NCI-H1048 (cell line): Measurements from ENCODE around the gene POLD2.

ENCODE experiments used
- DNase-seq: peaks from one replicate; lab custom pipeline; 2025; lab: John Stamatoyannopoulos, UW

POLD2 gene

DNA sequence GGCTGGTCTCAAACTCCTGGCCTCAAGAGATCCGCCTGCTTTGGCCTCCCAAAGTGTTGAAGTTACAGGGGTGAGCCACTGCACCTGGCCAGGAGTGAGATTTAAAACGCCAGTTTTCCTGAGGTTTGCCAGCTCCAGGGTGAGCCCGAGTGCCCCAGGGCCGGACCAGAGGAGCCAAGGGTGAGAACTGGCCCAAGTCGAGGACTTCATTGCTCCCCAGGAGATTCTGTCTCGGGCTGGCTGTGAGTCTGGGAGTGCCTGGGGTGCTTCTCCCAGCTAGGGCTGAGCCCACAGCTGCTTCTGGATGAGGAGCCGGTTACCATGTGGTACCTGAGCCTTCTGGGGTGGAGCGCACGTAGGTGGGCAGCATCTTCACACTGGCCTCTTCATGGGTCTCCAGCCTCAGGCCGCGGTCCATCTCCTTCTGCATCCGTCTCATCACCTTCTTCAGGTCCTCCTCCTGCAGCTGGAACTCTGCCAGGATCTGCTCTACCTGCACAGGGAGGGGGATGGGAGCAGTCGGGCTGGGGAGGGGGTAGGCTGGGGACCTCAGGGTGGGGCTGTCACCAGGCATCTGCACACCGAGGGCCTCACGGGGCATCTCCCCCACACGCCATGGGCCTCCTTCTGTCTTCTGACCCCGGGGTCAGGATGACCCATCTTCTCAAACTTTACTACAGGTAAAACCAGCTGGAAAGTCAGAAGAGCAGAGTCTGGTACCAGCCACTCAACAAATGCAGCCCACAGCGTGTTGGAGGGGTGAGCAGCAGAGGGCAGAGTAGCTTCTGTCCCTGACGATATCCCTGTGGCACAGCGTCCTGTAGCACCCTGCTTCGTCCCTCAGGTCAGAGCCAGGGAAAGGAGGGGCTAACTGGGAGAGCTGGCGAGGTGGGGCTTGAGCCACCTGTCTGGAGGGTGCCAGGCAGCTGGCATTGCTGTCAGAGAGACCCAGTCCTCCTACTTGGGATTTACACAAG, 29.9 kb upstream of the POLD2 start:
- no peak for DNase-seq

DNA sequence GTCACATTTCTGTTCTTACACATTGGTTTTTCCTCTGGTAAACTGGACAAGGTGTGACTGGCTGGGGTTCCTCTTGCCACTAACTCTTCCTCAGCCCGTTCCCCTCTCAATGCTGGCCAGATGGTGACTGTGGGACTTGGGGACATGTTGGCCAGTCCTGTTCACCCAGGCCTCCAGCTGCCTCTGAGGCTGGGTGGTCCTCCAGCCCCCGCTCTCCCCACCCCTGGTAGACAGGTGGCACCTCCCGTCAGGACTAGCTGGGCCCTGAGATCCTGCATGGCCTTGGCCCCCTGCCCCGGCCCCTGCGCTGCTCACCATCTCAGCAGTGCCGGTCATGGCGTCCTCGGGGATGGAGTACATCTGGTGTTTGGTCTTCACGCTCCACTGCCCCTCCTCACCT, 28.6 kb upstream of the POLD2 start:
- DNase-seq: no peak

DNA sequence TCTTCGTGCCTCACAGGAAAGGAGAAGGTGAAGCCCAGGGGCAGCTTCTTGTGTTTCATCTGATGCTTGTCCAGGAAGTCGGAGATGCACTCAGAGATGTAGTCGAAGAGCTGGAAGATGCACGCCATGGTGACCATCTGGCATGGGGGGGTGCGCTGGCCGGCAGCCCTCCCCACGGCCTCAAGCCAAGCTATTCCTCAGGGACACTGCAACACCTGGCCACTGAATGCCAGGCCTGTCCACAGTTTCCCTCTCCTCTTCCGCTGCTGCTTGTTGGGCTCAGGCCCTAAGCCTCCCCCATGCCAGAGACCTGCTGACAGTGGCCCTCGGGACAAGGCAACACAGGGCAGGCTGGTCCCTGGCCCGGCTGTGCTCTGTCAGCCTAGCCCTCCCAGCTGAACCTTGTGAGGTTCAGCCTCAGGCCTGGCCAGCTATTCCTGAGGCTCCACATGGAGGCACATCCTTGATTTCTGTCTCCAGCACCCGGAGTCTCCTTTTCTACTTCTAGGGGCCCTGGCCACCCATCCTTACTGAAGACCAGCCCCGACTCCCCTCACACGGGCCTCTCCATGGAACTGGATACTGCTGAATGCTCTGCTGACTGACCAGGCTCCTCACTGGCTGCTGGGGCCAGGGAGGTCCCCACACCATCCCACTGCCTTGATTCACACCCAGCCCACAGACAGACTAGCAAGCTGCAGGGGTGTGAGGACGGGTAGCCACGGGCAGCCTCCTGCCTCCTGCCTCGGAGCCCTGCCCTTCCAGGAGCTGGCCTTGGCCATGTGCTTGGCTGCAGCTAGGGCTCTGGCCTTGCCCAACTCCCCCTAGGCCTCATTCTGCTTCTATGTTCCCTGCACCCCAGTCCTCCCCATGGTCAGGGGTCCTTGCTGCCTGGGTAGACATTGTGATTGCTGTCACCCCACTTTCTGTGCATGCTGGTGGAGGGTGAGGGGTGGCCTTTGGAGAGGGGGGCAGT, 27.9 kb upstream of the POLD2 start:
- DNase-seq: no peak

GRCh38 chr7:44150466-44150832, 27.1 kb upstream of the POLD2 start:
- no peak for DNase-seq

DNA sequence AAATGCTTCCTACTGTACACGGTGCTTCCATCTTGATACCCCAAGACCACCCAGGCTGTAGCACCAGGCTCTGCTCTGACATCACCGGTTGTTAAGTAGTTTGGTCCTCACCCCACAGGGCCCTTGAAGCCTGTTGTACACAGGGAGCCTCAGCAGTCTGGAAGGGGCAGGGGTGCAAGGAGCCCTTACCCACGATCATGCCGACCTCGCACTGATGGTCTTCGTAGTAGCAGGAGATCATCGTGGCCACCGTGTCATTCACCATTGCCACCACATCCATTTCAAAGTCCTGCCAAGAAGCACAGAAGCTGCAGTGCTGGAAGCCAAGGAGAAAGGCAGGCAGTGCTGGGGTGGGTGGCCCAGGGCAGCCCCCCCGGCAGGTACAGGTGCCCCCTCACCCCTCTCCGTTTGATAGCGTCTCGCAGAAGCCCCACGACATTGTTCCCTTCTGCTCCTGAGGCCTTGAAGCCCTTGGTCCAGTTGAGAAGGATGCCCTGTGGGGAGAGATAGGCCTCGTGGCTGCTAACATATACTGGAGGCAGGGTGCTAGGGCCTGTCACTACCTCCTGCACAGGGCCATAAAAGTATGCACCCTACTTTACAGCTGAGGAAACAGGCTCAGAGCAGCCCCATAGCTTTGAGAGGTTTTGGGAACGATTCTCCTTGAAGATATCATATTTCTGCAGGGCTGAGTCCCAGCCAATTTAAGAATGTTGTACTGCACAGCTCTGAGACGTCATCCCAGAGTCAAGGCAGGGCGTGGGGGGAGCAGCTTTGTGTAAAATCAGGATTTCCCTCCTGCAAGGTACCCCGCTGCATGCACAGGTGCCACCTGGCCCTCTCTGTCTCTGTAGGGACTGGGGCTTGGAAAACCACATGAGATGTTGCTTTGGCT, 26.5 kb upstream of the POLD2 start:
- DNase-seq: no peak

DNA sequence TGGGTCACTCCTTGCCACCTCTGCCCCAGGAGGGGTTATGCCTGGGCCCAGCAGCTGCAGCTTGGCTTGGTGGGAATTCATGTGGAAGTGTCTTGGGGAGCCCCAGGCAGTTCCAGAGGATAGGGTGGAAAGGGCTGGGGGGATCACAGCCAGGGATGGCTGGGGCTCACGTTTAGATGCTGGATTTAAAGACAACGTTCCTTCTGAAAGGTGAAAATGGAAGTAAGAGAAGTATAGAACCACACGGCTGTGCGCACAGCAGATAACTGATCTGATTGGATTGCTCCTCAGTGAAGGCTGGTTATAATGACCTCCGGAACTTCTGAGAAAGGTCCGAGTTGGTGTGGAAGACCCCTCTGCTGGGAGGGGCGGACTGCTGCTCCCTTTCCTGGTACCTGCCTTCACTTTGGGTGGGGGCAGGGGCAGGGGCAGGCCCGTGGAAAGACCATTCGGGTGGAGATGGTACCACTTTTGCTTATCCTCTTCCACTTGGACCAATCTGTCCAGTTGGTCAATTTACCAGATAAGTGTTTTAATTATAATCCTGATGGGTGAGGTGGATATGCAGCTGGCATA, 25.7 kb upstream of the POLD2 start:
- no peak for DNase-seq

DNA sequence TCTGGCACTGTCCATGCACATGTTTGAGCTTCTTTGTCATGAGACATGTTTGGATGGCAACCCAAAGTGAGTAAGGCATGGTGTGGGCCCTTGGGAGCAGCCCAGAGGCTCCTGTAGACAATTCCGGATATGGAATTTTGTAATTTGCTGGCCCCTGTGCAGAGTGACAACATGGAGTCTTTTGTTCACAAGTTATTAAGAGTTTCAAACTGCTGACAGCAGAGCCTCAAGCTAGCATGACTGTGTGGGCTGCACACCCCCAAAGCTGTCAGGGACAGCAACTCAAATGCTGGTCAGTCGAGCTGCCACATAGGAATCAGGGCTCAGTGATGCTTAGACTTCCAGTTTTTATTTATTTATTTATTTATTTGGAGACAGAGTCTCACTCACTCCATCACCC, 24.8 kb upstream of the POLD2 start:
- DNase-seq: no peak

- no peak for DNase-seq
Observed at GRCh38 chr7:44147026-44147991, 24.0 kb upstream of the POLD2 start.

- peak; percentile 10 for DNase-seq
Observed at GRCh38 chr7:44145969-44146911, 22.9 kb upstream of the POLD2 start.

DNA sequence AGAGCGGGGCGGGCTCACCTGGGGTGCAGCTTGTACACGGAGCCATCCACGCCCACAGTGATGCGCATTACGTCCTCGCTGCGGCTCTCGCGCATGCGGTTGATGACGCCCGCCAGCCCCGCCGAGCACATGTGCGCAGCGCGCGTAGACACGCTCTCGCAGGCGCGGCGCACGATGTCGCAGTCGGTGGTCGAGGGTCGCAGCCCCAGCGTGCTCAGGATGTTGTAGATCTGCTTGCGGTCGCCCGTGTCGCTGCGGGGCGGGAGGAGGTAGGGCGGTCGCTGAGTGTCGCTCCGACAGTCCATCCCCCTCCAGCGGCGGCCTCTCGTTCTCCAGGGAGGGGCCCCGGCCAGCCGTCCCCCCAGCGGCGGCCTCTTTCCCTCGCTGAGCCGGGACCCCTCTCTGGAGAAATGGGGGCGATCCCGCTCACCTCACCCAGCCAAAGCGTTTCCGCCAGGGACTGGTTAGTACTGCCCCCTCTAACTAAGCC, 22.2 kb upstream of the POLD2 start:
- DNase-seq: no peak

DNA sequence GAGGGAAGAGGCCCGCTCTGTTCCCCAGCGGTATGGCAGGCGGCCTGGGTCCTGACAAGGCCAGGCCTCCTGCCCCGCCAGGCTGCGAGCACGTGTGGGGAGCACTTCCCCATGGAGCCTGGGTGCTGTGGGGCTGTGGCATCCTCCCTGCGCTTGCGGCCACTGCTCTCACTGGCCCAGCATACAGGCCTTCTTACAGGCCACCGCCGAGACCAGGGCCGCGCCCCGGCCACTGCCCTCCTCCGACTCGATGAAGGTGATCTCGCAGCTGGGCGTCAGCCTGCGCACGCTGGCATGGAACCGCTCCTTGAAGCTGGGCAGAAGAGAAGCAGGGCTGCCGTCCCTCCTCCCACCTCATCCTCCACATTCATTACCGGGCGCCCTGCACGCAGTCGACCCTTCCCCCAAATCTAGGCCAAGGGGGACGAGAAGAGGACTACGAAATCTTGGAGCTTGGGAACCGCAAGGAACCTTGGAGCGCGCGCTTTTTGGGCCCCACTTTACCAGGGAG, 21.7 kb upstream of the POLD2 start:
- DNase-seq: no peak

DNA sequence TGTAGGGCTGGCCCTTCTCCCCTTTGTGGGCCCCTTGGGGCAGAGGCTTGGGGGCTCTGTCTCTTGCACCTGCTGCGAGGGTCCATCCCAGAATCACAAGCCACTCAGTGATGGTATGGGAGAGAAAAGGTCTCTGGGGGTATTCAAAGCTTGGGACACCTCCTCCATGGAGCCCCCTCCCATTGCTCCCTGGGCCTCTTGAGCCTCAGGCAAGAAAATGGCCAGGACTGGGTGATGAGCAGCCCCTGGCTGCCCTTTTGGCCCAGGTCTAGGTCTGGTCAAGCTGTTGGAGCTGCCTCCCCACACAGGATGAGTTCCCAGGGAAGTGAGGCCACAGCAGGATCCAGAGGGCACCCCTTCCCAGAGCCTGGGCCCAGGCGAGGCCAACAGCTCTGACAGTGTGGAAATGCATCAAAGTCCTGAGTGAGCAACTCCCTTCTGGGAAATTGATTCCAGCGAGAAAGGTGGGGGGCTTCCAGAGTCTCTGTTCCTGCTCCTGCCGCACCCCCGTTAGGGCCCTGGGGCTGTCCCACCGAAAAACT, 21.1 kb upstream of the POLD2 start:
- no peak for DNase-seq

- no peak for DNase-seq
Observed at GRCh38 chr7:44143646-44144250, 20.4 kb upstream of the POLD2 start.

- no peak for DNase-seq
Observed at GRCh38 chr7:44142028-44142427, 18.7 kb upstream of the POLD2 start.

DNA sequence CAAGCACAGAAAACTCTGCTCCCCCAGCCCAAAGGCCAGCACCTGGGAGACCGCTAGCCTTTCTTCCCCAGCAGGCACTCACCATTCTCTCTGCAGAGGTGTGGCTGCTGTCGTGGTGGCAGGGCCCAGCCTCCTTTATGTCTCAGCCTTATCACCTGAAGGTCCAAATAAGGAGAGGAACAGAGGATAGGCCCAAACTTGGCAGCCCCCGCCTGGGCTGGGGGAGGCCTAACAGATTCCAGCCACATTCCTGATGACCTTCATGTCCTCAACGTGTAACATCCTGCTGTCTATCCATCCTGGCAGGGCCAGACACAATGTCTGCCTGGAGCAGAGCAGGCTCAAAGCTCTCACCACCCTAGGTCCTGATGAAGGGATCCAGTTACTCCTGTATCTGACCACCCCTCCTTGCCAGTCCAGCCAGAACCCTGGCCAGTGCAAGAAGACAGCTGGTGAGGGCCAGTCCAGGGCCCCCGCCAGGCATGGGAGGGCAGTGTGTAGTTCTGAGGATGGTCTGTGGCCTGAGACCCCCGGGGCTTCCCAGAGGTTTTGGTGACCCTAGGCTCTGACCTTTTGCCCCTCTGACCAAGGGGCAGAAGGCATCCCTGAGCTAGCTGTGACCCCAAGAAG, 18.0 kb upstream of the POLD2 start, which contains the start of gene MYL7:
MYL7 (minus strand) TSS at position 112 of the 630 bp plus-strand sequence; CDS start at position 85, 27 bp downstream.
- DNase-seq: no peak

DNA sequence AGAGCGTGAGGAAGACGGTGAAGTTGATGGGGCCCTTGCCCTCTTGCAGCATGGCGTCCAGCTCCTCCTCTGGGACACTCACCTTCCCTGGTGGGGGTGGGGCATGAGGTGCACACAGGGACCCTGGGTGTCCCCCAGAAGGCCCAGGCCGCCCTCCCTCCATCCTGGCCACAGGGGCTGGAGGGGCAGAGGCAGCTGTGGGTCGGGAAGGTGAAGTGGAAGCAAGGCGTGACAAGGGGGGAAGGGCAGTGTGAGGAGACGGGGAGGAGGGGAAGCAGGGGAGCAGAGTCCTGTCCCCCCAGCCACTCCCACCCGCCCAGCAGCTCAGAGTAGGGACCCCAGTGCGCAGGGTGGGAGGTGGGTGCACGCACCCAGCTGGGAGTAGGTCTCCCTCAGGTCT, 17.0 kb upstream of the POLD2 start:
- DNase-seq: no peak

- DNase-seq: no peak
Observed at GRCh38 chr7:44139311-44140010, 16.1 kb upstream of the POLD2 start.
